IMR-90 (cell line): ENCODE results near the gene PJA2.

Source experiments
- BHLHE40 ChIP-seq: fragments of 150-350 bp; IDR thresholded peaks from 2 replicates; pipeline ENCODE4 v1.6.1; 2016; ENCODE audit warnings: mild to moderate bottlenecking, low read depth, low read length
- CEBPB ChIP-seq: IDR thresholded peaks from 2 replicates; pipeline ENCODE4 v1.6.1; 2012; ENCODE audit warnings: low read depth, low read length, improper control_type of control experiment
- CHD1 ChIP-seq: IDR thresholded peaks from 2 replicates; pipeline ENCODE4 v1.6.1; 2012; ENCODE audit warnings: low read depth, low read length, improper control_type of control experiment
- CTCF ChIP-seq: conservative IDR thresholded peaks from 2 replicates; pipeline ENCODE4 v1.5.1; 2012; ENCODE audit warnings: mild to moderate bottlenecking, low read depth, low read length, improper control_type of control experiment
- MAFK ChIP-seq: IDR thresholded peaks from 2 replicates; pipeline ENCODE4 v1.6.1; 2012; ENCODE audit warnings: low read depth, low read length, improper control_type of control experiment
- NFE2L2 ChIP-seq: fragments of 150-350 bp; IDR thresholded peaks from 2 replicates; pipeline ENCODE4 v1.6.1; 2016; ENCODE audit warnings: low read depth, mild to moderate bottlenecking, low read length
- RFX5 ChIP-seq: IDR thresholded peaks from 2 replicates; pipeline ENCODE4 v1.8.0; 2012; ENCODE audit warnings: low read depth, mild to moderate bottlenecking, low read length, moderate library complexity

- no peak for TF ChIP-seq CHD1
- no peak for TF ChIP-seq CTCF
- TF ChIP-seq CEBPB = no peak
- no peak for TF ChIP-seq MAFK
- TF ChIP-seq BHLHE40 = no peak
- no peak for TF ChIP-seq NFE2L2
- TF ChIP-seq RFX5 = no peak
Observed at GRCh38 chr5:109403469-109403868, 6.3 kb downstream of the PJA2 start.
